ENCODE results near the gene UBE2D2.
"Not testable (repeated sequence)": the region's sequence is repeated elsewhere in the genome, so short reads cannot be mapped to it uniquely, and the experiment has no call there.

Gene UBE2D2

DNA sequence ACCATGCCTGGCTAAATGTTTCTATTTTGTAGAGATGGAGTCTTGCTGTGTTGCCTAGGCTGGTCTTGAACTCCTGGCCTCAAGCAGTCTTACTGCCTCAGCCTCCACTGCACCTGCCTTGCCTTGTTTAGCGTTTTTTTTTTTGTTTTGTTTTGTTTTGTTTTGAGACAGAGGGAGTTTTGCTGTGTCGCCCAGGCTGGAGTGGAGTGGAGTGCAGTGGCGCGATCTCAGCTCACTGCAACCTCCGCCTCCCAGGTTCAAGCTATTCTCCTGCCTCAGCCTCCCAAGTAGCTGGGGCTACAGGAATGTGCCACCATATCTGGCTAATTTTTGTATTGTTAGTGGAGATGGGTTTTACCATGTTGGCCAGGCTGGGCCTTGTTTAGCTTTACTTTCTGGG is 27.0 kb downstream of the UBE2D2 start:
- not testable (repeated sequence) for DNase-seq

DNA sequence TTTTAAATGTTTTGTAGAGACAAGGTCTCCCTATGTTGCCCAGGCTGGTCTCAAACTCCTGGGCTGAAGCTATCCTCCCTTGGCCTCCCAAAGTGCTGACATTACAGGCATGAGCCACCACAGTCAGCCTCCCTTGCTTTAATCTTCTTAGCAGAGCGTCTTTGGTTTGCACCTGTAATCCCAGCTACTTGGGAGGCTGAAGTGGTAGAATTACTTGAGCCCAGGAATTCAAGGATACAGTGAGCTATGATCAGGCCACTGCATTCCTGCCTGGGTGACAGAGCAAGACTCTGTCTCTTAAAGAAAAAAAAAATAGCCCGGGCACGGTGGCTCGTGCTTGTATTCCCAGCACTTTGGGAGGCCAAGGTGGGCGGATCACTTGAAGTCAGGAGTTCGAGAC is 27.8 kb downstream of the UBE2D2 start:
- no peak for DNase-seq

DNA sequence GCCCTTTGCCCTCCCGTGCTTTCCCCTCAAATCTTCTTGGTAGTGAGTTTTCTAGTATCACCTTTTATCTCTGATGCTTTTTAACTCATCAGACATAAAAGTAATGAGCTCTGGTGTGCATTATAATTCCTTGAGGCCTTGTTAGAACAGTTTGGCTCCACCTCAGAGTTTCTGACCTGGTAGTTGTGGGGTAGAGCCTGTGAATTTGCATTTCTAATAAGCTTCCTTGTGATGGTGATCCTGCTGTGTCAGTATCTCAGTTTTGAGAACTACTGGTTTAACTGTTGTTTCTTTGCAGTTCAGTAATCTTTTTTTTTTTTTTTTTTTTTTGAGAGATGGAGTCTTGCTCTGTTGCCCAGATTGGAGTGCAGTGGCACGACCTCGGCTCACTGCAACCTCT is 31.1 kb downstream of the UBE2D2 start:
- no peak for DNase-seq

DNA sequence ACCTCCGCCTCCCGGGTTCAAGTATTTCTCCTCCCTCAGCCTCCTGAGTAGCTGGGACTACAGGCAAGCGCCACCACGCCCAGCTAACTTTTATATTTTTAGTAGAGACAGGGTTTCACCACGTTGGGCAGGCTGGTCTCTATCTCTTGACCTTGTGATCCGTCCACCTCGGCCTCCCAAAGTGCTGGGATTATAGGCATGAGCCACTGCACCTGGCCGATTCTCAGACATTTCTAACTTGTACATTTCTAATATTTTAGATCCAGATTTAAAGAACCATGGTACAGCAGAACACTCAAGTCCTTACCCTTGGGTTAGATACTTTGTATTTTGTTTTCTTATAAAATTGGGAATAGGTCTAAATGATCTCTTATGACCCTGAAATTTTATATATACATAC is 31.9 kb downstream of the UBE2D2 start:
- not testable (repeated sequence) for DNase-seq

DNA sequence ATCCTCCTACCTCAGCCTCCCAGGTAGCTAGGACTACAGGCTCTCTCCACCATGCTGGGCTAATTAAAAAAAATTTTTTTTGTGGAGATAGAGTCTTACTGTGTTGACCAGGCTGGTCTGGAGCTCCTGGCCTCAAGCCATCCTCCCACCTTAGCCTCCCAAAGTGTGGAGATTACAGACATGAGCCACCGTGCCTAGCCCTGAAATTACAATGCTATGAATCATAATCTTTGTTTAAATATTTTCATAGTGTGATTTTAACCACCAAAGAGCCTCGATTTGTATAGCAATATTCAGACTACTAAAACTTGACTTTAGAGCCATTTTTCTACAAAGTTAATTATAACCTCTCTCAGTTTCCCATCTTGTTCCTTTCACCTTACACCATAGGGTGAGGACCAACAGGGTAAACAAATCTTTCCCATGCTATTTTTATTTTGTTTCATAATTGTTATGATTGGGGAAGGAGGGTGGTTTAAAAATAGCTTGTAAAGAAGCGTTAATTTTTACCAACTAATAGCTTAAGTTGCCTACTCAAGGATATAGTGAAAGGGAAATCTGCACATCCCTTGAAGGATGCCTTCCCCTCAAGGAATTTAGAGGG is 32.7 kb downstream of the UBE2D2 start:
- peak; percentile 90 for DNase-seq

DNA sequence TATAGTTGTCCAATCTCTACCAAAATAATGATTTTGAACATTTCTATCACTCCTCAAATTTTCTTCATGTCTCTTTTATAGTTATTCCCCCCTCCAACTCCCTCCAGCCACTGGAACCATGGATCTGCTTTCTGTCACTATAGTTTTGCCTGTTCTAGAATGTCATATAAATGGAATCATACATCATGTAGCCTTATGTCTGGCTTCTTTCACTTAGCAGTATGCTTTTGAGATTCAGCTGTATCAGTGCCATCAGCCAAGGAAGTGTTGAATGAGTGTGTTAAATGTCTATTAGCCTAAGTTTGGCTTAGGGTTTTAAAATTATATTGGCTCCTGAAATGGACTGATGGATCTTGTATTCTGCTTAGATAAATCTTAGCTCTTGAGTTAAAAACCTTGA is 36.0 kb downstream of the UBE2D2 start:
- DNase-seq = no peak

DNA sequence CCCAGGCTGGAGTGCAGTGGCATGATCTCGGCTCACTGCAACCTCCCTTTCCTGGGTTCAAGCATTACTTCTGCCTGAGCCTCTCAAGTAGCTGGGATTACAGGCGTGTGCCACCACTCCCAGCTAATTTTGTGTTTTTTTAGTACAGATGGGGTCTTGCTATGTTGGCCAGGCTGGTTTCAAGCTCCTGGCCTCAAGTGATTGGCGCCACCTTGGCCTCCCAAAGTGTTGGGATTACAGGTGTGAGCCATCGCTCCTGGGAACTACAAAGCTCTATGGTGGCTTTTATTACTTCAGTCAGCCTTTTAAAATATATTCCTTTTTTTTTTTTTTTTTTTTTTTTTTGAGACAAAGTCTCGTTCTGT is 37.4 kb downstream of the UBE2D2 start:
- DNase-seq = not testable (repeated sequence)

DNA sequence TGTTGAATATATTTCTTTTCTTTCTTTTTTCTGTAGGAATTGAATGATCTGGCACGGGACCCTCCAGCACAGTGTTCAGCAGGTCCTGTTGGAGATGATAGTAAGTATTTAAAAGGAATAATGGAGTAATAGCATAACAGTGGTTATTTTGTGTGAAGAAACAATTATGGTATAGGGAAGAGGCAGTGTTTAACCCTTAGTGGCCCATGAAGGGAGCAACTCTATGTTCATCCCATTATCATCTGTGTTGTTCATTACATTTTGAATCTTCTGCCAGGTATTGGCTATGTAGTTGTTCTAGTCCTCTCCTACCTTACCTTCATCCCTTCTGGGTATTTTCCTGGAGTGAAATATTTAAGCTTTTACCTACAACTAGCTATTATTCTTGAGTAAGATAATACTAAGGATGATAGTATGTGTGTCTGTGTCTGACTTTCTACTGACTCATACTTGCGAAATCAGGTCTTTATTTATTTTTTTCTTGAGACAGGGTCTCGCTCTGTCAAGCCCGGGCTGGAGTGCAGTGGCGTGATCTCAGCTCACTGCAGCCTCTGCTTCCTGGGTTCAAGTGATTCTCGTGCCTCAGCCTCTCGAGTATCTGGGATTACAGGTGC is 39.3 kb downstream of the UBE2D2 start:
- DNase-seq = peak; percentile 65

DNA sequence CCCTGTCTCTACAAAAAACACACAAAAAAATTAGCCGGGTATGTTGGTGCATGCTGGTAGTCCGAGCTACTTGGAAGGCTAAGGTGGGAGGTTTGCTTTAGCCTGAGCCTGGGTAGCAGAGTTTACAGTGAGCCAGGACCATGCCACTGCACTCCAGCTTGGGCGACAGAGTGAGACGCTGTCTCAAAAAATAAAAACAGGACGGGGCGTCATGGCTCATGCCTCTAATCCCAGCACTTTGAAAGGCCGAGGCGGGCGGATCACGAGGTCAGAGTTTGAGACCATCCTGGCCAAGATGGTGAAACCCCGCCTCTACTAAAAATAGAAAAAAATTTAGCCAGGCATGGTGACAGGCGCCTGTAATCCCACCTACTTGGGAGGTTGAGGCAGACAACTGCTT is 40.3 kb downstream of the UBE2D2 start:
- no peak for DNase-seq

DNA sequence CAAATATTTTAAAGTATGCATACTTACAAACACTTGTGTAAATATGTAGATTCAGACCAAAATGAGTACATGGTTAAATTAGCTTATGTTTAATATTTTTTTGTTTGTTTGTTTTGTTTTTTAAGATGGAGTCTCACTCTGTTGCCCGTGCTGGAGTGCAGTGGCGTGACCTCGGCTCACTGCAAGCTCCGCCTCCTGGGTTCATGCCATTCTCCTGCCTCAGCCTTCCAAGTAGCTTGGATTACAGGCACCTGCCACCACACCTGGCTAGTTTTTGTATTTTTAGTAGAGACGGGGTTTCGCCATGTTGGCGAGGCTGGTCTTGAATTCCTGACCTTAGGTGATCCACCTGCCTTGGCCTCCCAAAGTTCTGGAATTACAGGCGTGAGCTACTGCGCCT is 40.8 kb downstream of the UBE2D2 start:
- not testable (repeated sequence) for DNase-seq

DNA sequence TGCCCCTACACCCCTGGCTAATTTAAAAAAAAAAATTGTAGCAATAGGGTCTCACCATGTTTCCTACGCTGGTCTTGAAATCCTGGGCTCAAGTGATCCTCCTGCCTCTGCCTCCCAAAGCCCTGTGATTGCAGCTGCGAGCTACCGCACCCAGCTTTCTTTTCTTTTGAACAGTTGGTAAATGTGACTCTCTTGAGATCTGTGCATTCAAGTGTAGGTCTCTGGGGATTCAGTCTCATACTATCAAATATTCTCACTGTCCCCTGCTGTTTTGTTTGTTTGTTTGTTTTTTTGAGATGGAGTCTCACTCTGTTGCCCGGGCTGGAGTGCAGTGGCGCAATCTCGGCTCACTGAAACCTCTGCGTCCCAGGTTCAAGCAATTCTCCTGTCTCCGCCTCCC is 44.7 kb downstream of the UBE2D2 start:
- no peak for DNase-seq

DNA sequence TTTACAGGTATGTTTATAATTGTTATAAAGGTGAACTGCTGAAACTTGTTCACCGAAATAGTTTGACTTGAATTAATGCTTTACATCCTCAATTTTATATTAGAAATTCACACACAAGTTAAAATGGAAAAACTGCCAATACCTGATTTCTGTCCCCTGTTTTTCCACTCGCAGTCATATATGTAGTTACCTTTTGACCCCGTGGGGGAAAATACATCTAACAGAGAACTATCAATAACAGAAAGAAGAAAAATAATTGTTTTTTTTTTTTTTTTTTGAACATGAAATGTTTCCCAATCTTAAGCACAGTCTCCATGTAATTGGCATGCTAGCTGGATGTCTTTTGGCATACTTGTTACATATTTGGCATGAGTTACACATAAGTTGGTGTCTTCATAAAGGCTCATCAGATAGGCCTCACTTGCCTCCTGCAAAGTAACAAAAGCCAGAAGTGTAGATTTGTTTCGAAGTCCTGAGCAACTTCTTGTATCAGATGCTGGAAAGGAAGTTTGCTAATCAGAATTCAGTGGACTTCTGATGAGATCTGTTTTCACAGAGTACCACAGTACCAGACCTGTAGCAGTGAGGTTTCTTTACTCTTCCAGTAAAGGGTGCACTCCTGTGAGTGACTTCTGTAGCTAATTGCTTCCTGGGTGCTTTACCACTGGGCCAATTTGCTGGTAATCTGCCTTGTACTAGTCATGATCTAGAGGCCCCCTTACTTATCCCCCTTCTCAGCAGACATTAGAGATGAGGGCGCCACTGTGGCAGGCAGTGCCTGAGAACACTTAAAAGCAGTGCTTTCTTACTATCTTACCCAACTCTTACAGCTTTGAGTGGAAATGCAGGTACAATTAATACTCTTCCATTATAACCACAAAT is 50.8 kb downstream of the UBE2D2 start:
- no peak for DNase-seq

DNA sequence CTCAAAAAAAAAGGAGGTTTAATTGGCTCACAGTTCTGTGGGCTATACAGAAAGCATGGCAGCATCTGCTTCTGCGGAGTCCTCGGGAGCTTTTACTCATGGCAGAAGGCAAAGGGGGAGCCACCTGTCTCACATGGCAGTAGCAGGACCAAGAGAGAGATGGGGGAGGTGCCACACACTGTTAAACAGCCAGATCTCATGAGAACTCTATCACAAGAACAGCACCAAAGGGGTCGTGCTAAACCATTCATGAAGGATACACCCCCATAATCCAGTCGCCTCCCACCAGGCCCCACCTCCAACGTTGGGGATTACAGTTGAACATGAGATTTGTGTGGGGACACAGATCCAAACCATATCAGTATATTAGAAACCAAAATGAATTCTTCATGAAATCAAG is 58.7 kb downstream of the UBE2D2 start:
- no peak for DNase-seq

DNA sequence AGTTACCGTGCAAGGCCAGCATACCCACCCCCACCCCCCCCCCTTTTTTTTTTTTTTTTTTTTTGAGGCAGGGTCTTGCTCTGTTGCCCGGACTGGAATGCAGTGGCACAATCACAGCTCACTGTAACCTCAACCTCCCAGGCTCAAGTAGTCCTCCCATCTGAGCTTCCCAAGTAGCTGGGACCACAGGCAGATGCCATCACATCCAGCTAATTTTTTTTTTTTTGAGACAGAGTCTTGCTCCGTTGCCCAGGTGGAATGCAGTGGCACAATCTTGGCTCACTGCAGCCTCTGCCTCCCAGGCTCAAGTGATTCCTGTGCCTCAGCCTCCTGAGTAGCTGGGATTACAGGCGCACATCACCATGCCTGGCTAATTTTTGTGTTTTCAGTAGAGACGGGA is 64.3 kb downstream of the UBE2D2 start:
- DNase-seq = not testable (repeated sequence)

DNA sequence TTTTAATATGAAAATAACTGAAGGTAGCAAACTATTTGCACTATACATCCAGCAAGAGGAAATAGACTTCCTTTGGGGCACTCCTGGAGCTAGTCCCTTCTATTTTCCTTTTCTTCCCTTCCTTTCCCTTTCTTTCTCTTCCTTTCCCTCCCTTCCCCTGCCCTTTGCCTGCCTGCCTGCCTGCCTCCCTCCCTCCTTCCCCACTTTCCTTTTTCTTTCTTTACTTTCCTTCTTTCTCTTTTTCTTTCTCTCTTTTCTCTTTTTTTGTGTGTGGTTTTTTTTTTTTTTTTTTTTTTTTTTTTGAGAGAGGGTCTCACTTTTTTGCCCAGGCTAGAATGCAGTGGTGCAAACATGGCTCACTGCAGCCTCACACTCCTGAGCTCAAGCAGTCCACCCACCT is 69.7 kb downstream of the UBE2D2 start:
- no peak for DNase-seq

DNA sequence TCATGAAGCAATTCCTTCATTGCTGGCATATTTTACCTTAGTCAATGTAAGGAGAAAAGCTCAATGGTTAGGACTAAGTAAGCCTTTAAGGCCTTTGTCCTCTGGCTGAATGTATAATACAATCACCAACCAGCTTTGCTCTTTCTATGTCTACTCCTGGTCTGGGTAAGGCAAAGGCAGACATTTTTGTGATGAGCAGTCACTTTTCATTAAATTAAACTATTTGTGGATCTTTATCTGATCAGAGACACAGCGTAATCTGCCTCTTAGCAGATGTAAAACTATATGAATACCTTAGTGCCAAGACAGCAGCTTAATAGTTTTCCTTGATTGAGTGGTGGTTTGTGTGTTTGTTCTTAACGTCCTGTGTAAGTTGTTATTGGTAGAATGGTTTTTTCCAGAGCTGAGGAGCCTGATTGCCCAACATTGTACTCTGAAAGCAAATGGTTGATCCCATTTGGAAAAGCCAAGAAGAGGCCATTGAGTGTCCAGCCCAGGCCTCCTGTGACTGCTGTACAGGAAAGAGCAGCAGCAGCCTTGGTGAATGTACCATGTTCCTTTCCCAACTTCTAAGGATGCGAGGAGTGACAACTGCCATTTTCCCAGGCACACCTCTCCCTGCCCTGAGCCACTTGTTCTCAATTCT is 70.5 kb downstream of the UBE2D2 start:
- DNase-seq = no peak

DNA sequence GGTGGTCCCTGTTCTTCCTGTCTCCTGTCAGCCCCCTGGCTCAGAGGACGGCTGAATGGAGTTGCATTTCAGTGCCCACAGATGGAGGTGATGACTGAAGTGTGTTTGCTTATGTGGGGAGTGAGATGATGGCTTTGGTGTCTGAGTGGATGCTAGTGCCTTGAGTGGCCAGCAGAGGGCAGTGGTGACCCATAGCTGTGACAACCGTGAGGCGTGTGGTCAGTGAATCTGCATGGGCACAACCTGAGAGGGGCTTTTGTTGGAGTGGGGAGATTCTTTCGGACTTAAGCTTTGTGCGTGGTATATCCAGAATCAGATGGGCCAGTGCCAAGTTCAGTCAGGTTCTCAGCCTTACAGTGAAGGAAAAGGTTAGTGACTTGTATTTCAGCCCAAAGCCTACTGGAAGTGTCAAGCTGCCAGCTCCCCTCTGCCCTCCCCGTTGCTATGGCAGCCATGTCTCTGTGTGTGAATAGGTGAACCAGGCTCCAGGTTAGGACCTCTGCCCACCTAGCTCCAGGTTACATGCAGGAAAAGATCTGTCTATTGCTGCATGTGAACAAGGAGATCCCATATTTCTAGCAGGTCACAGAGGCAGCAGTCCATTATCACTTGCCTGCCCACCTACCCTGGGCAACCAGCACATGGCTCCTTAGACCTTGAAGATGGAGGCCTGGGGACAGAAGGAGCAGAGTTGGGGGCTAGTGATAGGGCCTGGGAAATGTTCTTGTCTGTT is 72.3 kb downstream of the UBE2D2 start:
- DNase-seq = peak; percentile 45

DNA sequence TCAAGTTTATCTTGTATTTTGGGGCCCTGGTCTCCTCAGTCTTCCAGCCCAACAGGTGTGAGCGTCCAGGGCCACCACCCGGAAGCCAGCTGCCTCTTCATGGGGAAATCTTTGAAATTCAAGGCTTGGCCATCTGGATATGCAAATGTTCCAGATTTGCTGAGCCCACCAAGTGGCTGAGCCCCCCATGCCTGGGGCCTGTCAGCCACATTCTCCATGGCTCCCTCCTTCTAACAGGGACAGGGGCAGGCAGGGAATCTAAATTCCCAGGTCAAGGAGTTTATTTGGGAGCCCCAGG is 72.8 kb downstream of the UBE2D2 start:
- no peak for DNase-seq

DNA sequence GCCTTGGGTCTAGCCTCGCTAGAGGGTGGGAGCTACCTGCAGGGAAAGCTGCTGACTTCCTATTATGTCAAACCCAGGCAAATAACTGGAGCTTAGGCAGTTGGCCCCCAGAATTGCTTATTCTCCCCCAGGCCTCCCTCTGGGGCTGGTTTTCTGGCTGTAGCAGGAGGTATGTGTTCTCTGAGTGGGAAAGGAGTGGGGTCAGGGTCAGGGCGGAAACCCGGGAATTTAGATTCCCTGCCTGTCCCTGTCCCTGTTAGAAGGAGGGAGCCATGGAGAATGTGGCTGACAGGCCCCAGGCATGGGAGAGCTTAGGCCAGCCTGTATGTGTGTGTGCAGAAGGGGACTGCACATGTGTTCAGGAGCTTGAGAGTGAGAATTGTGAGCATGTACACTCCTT is 73.4 kb downstream of the UBE2D2 start:
- no peak for DNase-seq

DNA sequence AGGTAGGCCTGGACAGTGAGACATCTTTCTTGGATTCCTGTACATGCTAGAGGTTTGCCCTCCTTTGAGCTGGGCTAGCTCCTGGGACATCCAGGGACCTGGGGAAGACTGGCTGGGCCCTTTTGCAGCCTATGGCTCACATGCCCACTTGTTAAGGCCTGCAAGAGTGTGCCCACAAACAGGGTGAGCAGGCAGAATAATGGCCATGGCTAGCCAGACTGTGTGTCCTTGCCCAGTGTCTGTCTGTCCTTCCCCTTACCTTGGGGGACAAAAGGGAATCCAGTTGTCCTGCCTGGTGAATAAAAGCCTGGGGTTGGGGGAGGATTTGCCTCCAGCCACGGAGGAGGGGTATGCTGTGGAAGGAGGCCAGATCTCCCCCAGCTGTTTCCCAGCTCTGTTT is 74.1 kb downstream of the UBE2D2 start:
- no peak for DNase-seq

DNA sequence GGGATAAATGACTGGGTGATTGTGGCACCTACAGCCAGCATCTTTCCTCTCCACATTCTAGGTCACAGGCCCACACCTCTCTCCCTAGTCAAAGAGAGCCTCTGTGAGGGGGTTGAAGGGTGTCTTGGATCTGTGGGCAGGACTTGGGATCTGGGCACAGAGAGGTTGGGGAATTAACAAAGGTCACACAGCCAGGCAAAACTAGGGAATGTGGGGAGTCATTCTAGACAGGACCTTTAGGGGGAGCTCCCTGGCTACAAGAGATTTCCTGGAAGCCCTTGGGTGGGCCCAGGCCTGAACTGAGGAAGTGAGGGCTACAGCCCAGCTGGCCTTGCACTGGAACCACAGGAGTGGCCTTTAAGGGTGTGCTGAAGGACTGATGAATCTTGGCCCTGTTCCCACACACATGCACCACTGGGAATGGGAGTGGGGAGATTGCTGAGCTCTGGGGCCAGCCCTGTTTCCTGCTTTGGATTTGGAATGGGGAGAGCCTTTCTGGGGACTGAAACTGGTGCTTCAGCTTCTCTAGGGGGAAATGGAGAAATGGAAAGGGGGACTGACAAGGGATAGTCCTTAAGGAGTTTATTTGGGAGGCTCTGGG is 74.6 kb downstream of the UBE2D2 start:
- peak; percentile 90 for DNase-seq

DNA sequence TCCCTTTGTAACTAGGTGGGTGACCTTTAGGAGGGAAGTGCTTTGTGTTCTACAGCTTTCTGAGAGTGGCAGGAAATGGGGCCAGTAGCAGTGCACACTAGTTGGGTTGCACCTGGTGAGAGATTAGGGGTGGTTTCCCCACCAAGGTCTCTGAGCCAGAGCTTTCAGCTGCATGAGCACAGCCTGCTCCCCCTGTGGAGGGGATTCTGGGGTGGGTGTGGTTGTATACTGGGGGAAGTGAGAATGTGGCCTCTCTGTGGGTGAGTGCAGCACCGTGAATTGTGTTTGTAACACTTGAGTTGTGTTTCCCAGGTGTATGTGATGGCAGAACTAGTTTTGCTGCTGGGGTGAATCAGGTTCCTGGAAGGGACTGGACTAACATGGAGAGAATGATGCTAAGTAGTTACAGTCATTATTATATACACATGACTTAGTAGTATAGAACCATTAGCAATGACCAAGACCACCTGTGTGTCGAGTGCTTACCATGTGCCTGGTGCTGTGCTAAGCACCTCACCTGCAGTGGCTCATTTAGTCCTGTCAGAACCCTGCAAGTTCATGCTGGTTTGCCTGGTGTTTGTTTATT is 75.2 kb downstream of the UBE2D2 start:
- peak; percentile 29 for DNase-seq
